ENCODE results near the gene IL22RA2. TPM values are rescaled to one million over a fixed set of nuclear protein-coding genes. Genes with fewer than 3 reads are reported as not detected.
A peak's percentile ranks its signal among the peaks of the same experiment; 100 is the strongest.

Gene IL22RA2
- total and polyA plus RNA-seq, 9 of the 15 experiments (the other 6 are each of a cell fraction or from before 2014, with no cell fraction given) = 0.03 TPM; not detected in 8

- TF ChIP-seq CREB3L1 (IDR thresholded peaks at IDR 0.05; ENCODE audit: borderline replicate concordance, low read depth) (no peak), EHMT2 (IDR thresholded peaks at IDR 0.05) (peak; percentile 56), SRSF7 (optimal IDR thresholded peaks at IDR 0.05; ENCODE audit: low read depth, low read length) (no peak), MXD1 (CRISPR knock-in tag; IDR thresholded peaks at IDR 0.05; ENCODE audit: borderline replicate concordance, poor library complexity, severe bottlenecking) (no peak), ELK3 (CRISPR knock-in tag; IDR thresholded peaks at IDR 0.05) (no peak), CBX2 (IDR thresholded peaks at IDR 0.05; ENCODE audit: insufficient read depth, low read length, poor library complexity, severe bottlenecking) (no peak), MAFK (IDR thresholded peaks at IDR 0.05; ENCODE audit: low read length) (no peak), FOXO4 (CRISPR knock-in tag; IDR thresholded peaks at IDR 0.05) (no peak), JUND (IDR thresholded peaks at IDR 0.05; ENCODE audit: borderline replicate concordance, low read depth, low read length) (no peak), JUND (tag; IDR thresholded peaks at IDR 0.05; ENCODE audit: borderline replicate concordance, low read depth, low read length) (no peak), E2F6 (IDR thresholded peaks at IDR 0.05; ENCODE audit: borderline replicate concordance in 1 of 2, extremely low read depth in 1 of 2, insufficient read depth in 1 of 2, insufficient read length in 1 of 2, low read depth in 1 of 2, low read length in 1 of 2, poor library complexity in 1 of 2, severe bottlenecking in 1 of 2) (no peak), MNT (conservative IDR thresholded peaks at IDR 0.05) (no peak), NR2C1 (IDR thresholded peaks at IDR 0.05) (no peak), NR2C1 (tag; IDR thresholded peaks at IDR 0.05) (no peak), MITF (IDR thresholded peaks at IDR 0.05) (no peak), THRA (IDR thresholded peaks at IDR 0.05) (no peak), U2AF1 (optimal IDR thresholded peaks at IDR 0.05; ENCODE audit: low read depth, low read length) (no peak)
These were observed 39.9 kb upstream of the IL22RA2 start (continued) for GRCh38 chr6:137213331-137213740.

All from K562 (cell line).